Thymus (tissue), 11 donors: ENCODE data around the gene NAXD. TPM values are rescaled to one million over a fixed set of nuclear protein-coding genes. Genes with fewer than 3 reads are reported as not detected.
"Not testable (repeated sequence)": the region's sequence is repeated elsewhere in the genome, so short reads cannot be mapped to it uniquely, and the experiment has no call there.

ENCODE experiments used
- DNase-seq, 9 donors: peaks; one replicate each; pipeline ENCODE4 v3.0.0-alpha.2; 2013; ENCODE audit warnings: low spot score in 9 of 9, low read depth in 6 of 9, missing footprints in 1 of 9
- H3K27ac ChIP-seq, 2 donors: one replicate each; pipeline ENCODE4 v1.5.1; 2013; ENCODE audit warnings: control low read depth in 1 of 2, low read depth in 1 of 2, low read length in 1 of 2, mild to moderate bottlenecking in 1 of 2, moderate library complexity in 1 of 2
- H3K27me3 ChIP-seq, 2 donors: one replicate each; pipeline ENCODE4 v1.5.1; 2013; ENCODE audit warnings: low read length in 1 of 2; ENCODE audit not compliant: control insufficient read depth in 2 of 2, insufficient read depth in 1 of 2
- H3K36me3 ChIP-seq, 2 donors: one replicate each; pipeline ENCODE4 v1.5.1; 2013; ENCODE audit warnings: low read length in 1 of 2, mild to moderate bottlenecking in 1 of 2, moderate library complexity in 1 of 2; ENCODE audit not compliant: control insufficient read depth in 2 of 2, insufficient read depth in 2 of 2
- H3K4me1 ChIP-seq, 2 donors: one replicate each; pipeline ENCODE4 v1.5.1; 2013; ENCODE audit warnings: low read length in 2 of 2; ENCODE audit not compliant: control insufficient read depth in 2 of 2, insufficient read depth in 2 of 2
- H3K4me3 ChIP-seq, 2 donors: one replicate each; pipeline ENCODE4 v1.5.1; 2013; ENCODE audit warnings: low read length in 2 of 2, control low read depth in 1 of 2, mild to moderate bottlenecking in 1 of 2
- H3K9me3 ChIP-seq, 2 donors: one replicate each; pipeline ENCODE4 v1.5.1; 2013; ENCODE audit warnings: low read length in 1 of 2, mild to moderate bottlenecking in 1 of 2; ENCODE audit not compliant: control insufficient read depth in 2 of 2, insufficient read depth in 1 of 2
- WGBS: extraction: QIAGEN DNeasy Blood & Tissue Kit; methylation state at CpG from one replicate; pipeline ENCODE4 v1.1.7; 2013; 5-methylcytosine and 5-hydroxymethylcytosine counted together
- polyA plus RNA-seq: library from polyadenylated mRNA; stranded (reverse); fragments of 200-250 nt; gene quantifications from one replicate; pipeline ENCODE4 v1.2.3, GENCODE V29; 2013
- total RNA-seq: library from RNA; stranded (reverse); fragments of 120-200 nt; gene quantifications from one replicate; pipeline ENCODE4 v1.2.4, GENCODE V29; 2013
- donor health status: healthy.

The NAXD gene
- total and polyA plus RNA-seq, 2 donors, result 15.8 to 50.4 TPM

GRCh38 chr13:110630566-110631119, 15.3 kb downstream of the NAXD start:
- Histone ChIP-seq H3K27me3 (no peaks in the 10 kb centered on the region), H3K4me3 (no peak overlapping the region), H3K36me3 (peaks cover 34 to 52% of the 10 kb centered on the region in 2 donors), H3K27ac (no peak overlapping the region), H3K9me3 (no peaks in the 10 kb centered on the region), H3K4me1 (no peaks in the 10 kb centered on the region)
- no peak for DNase-seq
- 96% methylated on average over 10 of the region's 10 CpGs for WGBS

DNA sequence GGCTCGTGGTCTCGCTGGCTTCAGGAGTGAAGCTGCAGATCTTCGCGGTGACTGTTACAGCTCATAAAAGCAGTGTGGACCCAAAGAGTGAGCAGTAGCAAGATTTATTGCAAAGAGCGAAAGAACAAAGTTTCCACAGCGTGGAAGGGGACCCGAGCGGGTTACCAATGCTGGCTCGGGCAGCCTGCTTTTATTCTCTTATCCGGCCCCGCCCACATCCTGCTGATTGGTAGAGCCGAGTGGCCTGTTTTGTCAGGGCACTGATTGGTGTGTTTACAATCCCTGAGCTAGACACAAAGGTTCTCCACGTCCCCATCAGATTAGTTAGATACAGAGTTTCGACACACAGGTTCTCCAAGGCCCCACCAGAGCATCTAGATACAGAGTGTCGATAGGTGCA, 16.9 kb downstream of the NAXD start:
- not testable (repeated sequence) for DNase-seq, H3K9me3 ChIP-seq, H3K27me3 ChIP-seq, H3K4me3 ChIP-seq, H3K4me1 ChIP-seq, H3K27ac ChIP-seq
- whole genome bisulfite sequencing, result 88% methylated on average over 15 of the region's 15 CpGs
- H3K36me3 ChIP-seq, result peaks cover 50 to 59% of the 10 kb centered on the region in 2 donors

DNA sequence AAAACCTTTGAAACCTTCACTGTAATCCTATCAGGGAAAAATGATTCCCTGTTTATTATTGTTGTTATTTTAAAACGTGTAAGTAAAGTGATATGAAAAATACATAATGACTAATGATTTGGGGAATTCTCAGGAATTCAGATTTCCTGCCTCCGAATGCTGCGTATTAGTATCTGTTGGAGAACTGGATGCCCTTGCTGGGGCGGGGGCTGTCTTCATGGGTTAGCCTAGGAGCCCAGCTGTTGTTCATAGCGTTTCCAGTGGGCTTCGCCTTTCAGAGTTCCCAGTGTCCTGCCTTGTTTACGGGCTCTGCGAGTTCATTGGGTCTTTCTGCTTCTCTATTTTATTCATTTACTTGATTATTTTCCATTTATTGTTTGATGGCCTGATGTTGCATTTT, 18.4 kb downstream of the NAXD start:
- WGBS, result 98% methylated on average over 8 of the region's 8 CpGs
- Histone ChIP-seq H3K36me3 (peaks cover 51 to 59% of the 10 kb centered on the region in 2 donors), H3K9me3 (no peaks in the 10 kb centered on the region), H3K27ac (no peak overlapping the region), H3K4me3 (no peak overlapping the region), H3K27me3 (no peaks in the 10 kb centered on the region), H3K4me1 (no peaks in the 10 kb centered on the region)
- no peak for DNase-seq

DNA sequence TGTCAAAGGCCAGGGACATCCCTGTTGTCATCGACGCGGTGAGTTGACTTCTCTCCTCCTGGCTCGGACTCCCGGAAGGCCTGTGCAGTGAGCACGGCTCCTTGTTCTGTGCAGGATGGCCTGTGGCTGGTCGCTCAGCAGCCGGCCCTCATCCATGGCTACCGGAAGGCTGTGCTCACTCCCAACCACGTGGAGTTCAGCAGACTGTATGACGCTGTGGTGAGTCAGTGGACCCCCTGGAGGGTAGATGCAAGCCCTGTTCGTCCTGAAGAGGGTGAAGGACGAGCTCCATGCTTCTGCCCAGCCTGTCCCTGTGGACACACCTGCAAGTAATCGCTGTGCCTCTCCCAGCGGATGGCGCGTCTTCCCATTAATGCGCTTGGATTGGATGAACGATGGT, 19.2 kb downstream of the NAXD start:
- WGBS, result 99% methylated on average over 19 of the region's 19 CpGs
- Histone ChIP-seq H3K4me3 (no peak overlapping the region), H3K4me1 (no peaks in the 10 kb centered on the region), H3K27me3 (no peaks in the 10 kb centered on the region), H3K27ac (no peak overlapping the region), H3K36me3 (peaks cover 54 to 62% of the 10 kb centered on the region in 2 donors), H3K9me3 (peaks cover 0 to 2% of the 10 kb centered on the region in 2 donors)
- no peak for DNase-seq

DNA sequence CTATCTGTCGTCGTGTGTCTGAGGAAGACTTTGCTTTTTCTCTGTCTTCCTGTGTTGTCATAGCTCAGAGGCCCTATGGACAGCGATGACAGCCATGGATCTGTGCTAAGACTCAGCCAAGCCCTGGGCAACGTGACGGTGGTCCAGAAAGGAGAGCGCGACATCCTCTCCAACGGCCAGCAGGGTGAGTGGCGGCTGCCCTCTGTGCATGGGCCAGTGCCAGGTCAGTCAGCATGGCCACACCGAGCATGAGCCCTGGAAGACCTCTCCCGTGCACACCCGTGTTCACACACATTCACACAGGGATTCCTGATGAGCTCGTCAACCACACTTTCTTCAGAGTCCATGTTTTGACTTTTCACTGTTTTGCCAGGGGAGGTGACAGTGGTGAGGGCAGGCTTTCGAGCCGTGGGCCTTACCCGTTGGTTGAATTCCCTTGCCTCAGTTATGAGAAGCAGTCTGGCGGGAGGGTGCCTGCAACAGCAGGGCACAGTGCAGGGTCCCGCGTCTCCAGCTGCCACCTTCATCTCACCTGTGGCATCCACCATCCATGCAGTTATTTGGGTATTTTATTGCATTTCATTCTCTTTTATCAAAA, 20.2 kb downstream of the NAXD start:
- DNase-seq, result no peak
- WGBS, result 98% methylated on average over 19 of the region's 19 CpGs
- Histone ChIP-seq H3K27me3 (no peaks in the 10 kb centered on the region), H3K4me3 (no peak overlapping the region), H3K36me3 (peaks cover 63 to 70% of the 10 kb centered on the region in 2 donors), H3K27ac (no peak overlapping the region), H3K4me1 (no peaks in the 10 kb centered on the region), H3K9me3 (peaks cover 0 to 2% of the 10 kb centered on the region in 2 donors)

- no peaks in the 10 kb centered on the region for H3K4me1 ChIP-seq
- no peaks in the 10 kb centered on the region for H3K27me3 ChIP-seq
- WGBS, result 99% methylated on average over 16 of the region's 16 CpGs
- no peak overlapping the region for H3K27ac ChIP-seq
- no peak for DNase-seq
- H3K36me3 ChIP-seq, result peaks cover 68 to 73% of the 10 kb centered on the region in 2 donors
- peaks cover 0 to 2% of the 10 kb centered on the region in 2 donors for H3K9me3 ChIP-seq
- H3K4me3 ChIP-seq, result no peak overlapping the region
Observed at GRCh38 chr13:110636053-110636475, 20.7 kb downstream of the NAXD start.

GRCh38 chr13:110636701-110637201, 21.4 kb downstream of the NAXD start:
- Histone ChIP-seq H3K4me1 (no peaks in the 10 kb centered on the region), H3K36me3 (peaks cover 73 to 80% of the 10 kb centered on the region in 2 donors), H3K9me3 (peaks cover 0 to 2% of the 10 kb centered on the region in 2 donors), H3K27ac (no peak overlapping the region), H3K4me3 (no peak overlapping the region), H3K27me3 (no peaks in the 10 kb centered on the region)
- 96% methylated on average over 14 of the region's 14 CpGs for WGBS
- DNase-seq, result no peak

GRCh38 chr13:110637275-110637674, 21.9 kb downstream of the NAXD start:
- Histone ChIP-seq H3K4me3 (no peak overlapping the region), H3K27ac (no peak overlapping the region), H3K4me1 (peaks cover 0 to 1% of the 10 kb centered on the region in 2 donors), H3K9me3 (peaks cover 0 to 2% of the 10 kb centered on the region in 2 donors), H3K27me3 (no peaks in the 10 kb centered on the region), H3K36me3 (peaks cover 75 to 85% of the 10 kb centered on the region in 2 donors)
- no peak for DNase-seq
- WGBS, result 97% methylated on average over 6 of the region's 6 CpGs

GRCh38 chr13:110637747-110638146, 22.4 kb downstream of the NAXD start:
- DNase-seq, result no peak
- H3K9me3 ChIP-seq, result peaks cover 0 to 2% of the 10 kb centered on the region in 2 donors

More at GRCh38 chr13:110637747-110638146, 22.4 kb downstream of the NAXD start:
- H3K36me3 ChIP-seq, result peaks cover 79 to 90% of the 10 kb centered on the region in 2 donors
- H3K4me1 ChIP-seq, result peaks cover 0 to 2% of the 10 kb centered on the region in 2 donors
- WGBS, result 94% methylated on average over 6 of the region's 6 CpGs
- no peak overlapping the region for H3K27ac ChIP-seq
- no peak overlapping the region for H3K4me3 ChIP-seq
- H3K27me3 ChIP-seq, result no peaks in the 10 kb centered on the region
